GM12878 (cell line): Measurements from ENCODE around the gene DCDC2C. TPM values are rescaled to one million over a fixed set of nuclear protein-coding genes. Genes with fewer than 3 reads are reported as not detected.

Experiments used
- CHD1 ChIP-seq: IDR thresholded peaks from 2 replicates; pipeline ENCODE4 v1.6.1; 2012; ENCODE audit warnings: low read depth, low read length, improper control_type of control experiment
- CREB1 ChIP-seq: IDR thresholded peaks from 2 replicates; pipeline ENCODE4 v1.6.1; 2012; ENCODE audit warnings: low read depth, mild to moderate bottlenecking, inconsistent platforms
- E4F1 ChIP-seq: fragments of 450-650 bp; IDR thresholded peaks from 2 replicates; pipeline ENCODE4 v1.6.1; 2018; ENCODE audit warnings: borderline replicate concordance, mild to moderate bottlenecking; ENCODE audit not compliant: partially characterized antibody
- GATAD2B ChIP-seq: fragments of 450-650 bp; conservative IDR thresholded peaks from 2 replicates; pipeline ENCODE4 v1.6.1; 2017; ENCODE audit warnings: low read depth, mild to moderate bottlenecking, moderate library complexity
- NBN ChIP-seq: fragments of 450-650 bp; IDR thresholded peaks from 2 replicates; pipeline ENCODE4 v1.6.1; 2016
- SUPT20H ChIP-seq: IDR thresholded peaks from 2 replicates; pipeline ENCODE4 v1.6.1; 2011; ENCODE audit warnings: low read depth, mild to moderate bottlenecking, low read length, moderate library complexity, borderline replicate concordance; ENCODE audit not compliant: control insufficient read depth
- USF2 ChIP-seq: IDR thresholded peaks from 2 replicates; pipeline ENCODE4 v1.6.1; 2011; ENCODE audit warnings: low read depth, low read length, improper control_type of control experiment, borderline replicate concordance
- YY1 ChIP-seq: IDR thresholded peaks from 2 replicates; pipeline ENCODE4 v1.6.1; 2011; ENCODE audit warnings: low read depth, mild to moderate bottlenecking, low read length
- ZNF592 ChIP-seq: fragments of 450-650 bp; IDR thresholded peaks from 2 replicates; pipeline ENCODE4 v1.6.1; 2017; ENCODE audit warnings: mild to moderate bottlenecking, moderate library complexity
- ZZZ3 ChIP-seq: IDR thresholded peaks from 2 replicates; pipeline ENCODE4 v1.6.1; 2011; ENCODE audit warnings: low read depth; ENCODE audit not compliant: control insufficient read depth, insufficient read length
- polyA plus RNA-seq, 11 experiments: library from polyadenylated mRNA; depleted of rRNA in 4 of 11; unstranded in 6 of 11; stranded (reverse) in 5 of 11; fragments of >200 nt; fragmentation: Nextera tagmentation in 4 of 11; fragmentation: Illumina TruSeq in 1 of 11; extraction: Ambion mirVana in 4 of 11; extraction: Trizol in 1 of 11; gene quantifications; 1 replicate in 1 of 11; 2 replicates in 10 of 11; pipeline versions ENCODE4 v1.2.1 to v1.2.3, GENCODE V29; 2011 to 2016; ENCODE audit warnings: inconsistent platforms in 2 of 11, missing spikeins in 2 of 11, low read depth in 1 of 11
- total RNA-seq, 4 experiments: library from RNA; depleted of rRNA in 3 of 4; stranded (reverse); fragments of >200 nt in 3 of 4; fragmentation: Illumina TruSeq in 1 of 4; extraction: Trizol in 1 of 4; gene quantifications; 2 replicates each; pipeline versions ENCODE4 v1.2.1 to v1.2.3, GENCODE V29; 2013 to 2021

DCDC2C gene
- total and polyA plus RNA-seq, 10 of the 15 experiments (the other 5 are each of a cell fraction or from before 2014, with no cell fraction given) = not detected

DNA sequence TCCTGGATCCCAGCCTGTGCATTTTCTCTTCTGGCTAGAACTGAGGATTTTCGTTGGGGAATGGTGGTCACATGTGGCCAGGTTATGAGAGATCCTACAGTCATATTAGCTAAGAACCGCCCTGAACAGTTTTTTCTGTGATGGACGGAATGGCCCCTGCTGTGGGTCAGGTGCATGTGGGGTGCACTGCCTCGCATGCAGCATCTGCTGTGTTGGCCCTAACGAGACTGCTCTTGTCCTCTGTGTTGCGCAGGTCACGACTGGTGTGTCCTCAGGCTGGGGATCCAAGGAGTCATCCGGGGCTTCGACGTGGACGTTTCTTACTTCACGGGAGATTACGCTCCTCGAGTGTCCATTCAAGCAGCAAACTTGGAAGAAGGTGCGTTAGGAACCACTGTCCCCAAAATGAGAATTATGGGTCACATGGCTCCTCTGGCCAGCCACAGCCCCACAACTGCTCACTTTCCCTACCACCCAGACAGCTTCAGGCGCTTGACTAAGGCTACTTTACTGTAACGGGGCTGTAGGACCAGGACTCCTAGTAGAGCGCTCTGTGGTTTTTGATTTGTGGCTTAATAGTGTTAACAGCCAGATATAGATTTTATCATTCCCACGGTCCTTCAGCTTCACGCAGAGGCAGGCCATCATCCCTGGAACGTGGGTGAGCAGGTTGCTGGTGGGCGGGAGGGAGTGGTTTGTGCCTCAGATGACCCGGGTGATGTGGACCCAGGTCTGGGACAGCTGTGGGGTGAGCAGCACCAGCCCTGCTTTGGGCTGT is 23.6 kb upstream of the DCDC2C start (continued):
- TF ChIP-seq E4F1 (no peak), SUPT20H (no peak), USF2 (no peak), ZNF592 (no peak), CHD1 (no peak), GATAD2B (no peak), NBN (no peak), CREB1 (no peak), ZZZ3 (no peak), YY1 (no peak)
